Measurements from ENCODE around the gene MYLK.

- TF ChIP-seq, protein P1, sequence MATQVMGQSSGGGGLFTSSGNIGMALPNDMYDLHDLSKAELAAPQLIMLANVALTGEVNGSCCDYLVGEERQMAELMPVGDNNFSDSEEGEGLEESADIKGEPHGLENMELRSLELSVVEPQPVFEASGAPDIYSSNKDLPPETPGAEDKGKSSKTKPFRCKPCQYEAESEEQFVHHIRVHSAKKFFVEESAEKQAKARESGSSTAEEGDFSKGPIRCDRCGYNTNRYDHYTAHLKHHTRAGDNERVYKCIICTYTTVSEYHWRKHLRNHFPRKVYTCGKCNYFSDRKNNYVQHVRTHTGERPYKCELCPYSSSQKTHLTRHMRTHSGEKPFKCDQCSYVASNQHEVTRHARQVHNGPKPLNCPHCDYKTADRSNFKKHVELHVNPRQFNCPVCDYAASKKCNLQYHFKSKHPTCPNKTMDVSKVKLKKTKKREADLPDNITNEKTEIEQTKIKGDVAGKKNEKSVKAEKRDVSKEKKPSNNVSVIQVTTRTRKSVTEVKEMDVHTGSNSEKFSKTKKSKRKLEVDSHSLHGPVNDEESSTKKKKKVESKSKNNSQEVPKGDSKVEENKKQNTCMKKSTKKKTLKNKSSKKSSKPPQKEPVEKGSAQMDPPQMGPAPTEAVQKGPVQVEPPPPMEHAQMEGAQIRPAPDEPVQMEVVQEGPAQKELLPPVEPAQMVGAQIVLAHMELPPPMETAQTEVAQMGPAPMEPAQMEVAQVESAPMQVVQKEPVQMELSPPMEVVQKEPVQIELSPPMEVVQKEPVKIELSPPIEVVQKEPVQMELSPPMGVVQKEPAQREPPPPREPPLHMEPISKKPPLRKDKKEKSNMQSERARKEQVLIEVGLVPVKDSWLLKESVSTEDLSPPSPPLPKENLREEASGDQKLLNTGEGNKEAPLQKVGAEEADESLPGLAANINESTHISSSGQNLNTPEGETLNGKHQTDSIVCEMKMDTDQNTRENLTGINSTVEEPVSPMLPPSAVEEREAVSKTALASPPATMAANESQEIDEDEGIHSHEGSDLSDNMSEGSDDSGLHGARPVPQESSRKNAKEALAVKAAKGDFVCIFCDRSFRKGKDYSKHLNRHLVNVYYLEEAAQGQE (IDR thresholded peaks at IDR 0.05; ENCODE audit: insufficient read depth in 1 of 2, low read depth in 2 of 2, low read length in 2 of 2), result no peak
- TF ChIP-seq POLR2AphosphoS5 (IDR thresholded peaks at IDR 0.05; ENCODE audit: low read depth, low read length), result no peak
Measured at GRCh38 chr3:123779655-123780231, 104.4 kb downstream of the MYLK start.

All from PFSK-1 (cell line).